Esophagus (tissue), 2 donors: Measurements from ENCODE around the gene ISOC2. TPM values are rescaled to one million over a fixed set of nuclear protein-coding genes. Genes with fewer than 3 reads are reported as not detected.

Experiments
- H3K27ac ChIP-seq, 2 donors: one replicate each; pipeline ENCODE4 v1.5.1; 2013; ENCODE audit warnings: low read depth in 2 of 2, mild to moderate bottlenecking in 2 of 2, inconsistent platforms in 1 of 2, low read length in 1 of 2, moderate library complexity in 1 of 2
- H3K27me3 ChIP-seq, 2 donors: one replicate each; pipeline ENCODE4 v1.6.1; 2013; ENCODE audit warnings: low read length in 2 of 2, control low read depth in 1 of 2, mild to moderate bottlenecking in 1 of 2; ENCODE audit not compliant: insufficient read depth in 2 of 2, control insufficient read depth in 1 of 2
- H3K36me3 ChIP-seq, 2 donors: one replicate each; pipeline ENCODE4 v1.6.1; 2013; ENCODE audit warnings: low read length in 1 of 2; ENCODE audit not compliant: control insufficient read depth in 2 of 2, insufficient read depth in 2 of 2
- H3K4me1 ChIP-seq, 2 donors: one replicate each; pipeline ENCODE4 v1.6.1; 2013; ENCODE audit warnings: low read length in 1 of 2; ENCODE audit not compliant: control insufficient read depth in 2 of 2, insufficient read depth in 2 of 2
- H3K4me3 ChIP-seq, 2 donors: one replicate each; pipeline ENCODE4 v1.5.1; 2013; ENCODE audit warnings: low read length in 2 of 2, mild to moderate bottlenecking in 2 of 2, low read depth in 1 of 2, moderate library complexity in 1 of 2
- H3K9me3 ChIP-seq, 2 donors: one replicate each; pipeline ENCODE4 v1.6.1; 2013; ENCODE audit warnings: mild to moderate bottlenecking in 2 of 2, low read depth in 1 of 2, low read length in 1 of 2, moderate library complexity in 1 of 2; ENCODE audit not compliant: control insufficient read depth in 2 of 2, insufficient read depth in 1 of 2
- WGBS, 2 donors: extraction: QIAGEN DNeasy Blood & Tissue Kit; methylation state at CpG; one replicate each; pipeline ENCODE4 v1.1.7; 2013; 5-methylcytosine and 5-hydroxymethylcytosine counted together
- polyA plus RNA-seq, 2 donors: library from polyadenylated mRNA; stranded (reverse); fragments of 200-250 nt; gene quantifications; one replicate each; pipeline ENCODE4 v1.2.3, GENCODE V29; 2013
- donor health status: healthy with polysubstance abuse.
- donor health status: Bipolar disorder and iron deficiency.

ISOC2 gene
- polyA plus RNA-seq, 2 donors, result 38.6 to 95.2 TPM

DNA sequence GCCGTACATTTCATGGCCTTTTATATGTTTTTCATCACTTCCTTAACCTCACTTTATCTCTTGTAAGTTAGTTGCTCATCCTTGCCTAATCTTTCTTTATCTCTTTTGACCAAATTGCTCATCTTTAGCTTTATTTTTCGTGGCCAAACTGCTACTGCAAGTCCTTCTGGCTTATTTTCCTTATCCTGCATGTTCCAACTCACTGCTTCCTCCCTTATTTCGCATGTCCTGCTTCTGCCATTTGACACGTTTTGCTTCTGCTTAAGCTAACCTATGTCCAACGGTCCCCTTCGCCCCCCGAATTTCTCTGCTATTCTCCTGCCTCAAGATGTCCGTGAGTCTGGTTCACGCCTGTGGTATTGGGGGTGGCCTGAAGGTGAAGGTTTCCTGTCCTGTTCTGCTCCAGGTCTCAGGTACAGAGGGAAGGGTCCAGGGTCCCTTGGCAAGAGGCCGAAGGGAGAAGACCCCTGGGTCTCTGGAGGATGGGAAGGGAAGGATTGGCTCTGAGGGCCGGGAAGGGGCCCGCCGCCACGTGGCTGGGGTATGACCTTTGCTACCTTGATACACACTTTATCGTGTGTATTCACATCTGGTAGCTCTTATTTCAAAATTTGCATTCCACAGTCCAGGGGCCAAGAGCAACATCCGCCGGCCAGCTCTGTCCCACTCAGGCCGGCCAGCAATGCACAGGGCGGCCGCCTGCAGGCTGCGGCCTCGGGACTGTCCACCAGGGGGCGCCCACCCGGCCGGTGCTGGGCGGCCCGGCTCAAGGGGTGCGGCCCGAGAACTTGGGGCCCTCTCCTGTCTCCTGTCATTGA, 6.0 kb upstream of the ISOC2 start:
- Histone ChIP-seq H3K36me3 (no peaks in the 10 kb centered on the region), H3K27me3 (no peaks in the 10 kb centered on the region), H3K4me1 (no peaks in the 10 kb centered on the region), H3K27ac (no peak overlapping the region), H3K4me3 (no peak overlapping the region), H3K9me3 (no peaks in the 10 kb centered on the region)
- 31 to 32% methylated on average over 29 of the region's 29 CpGs for WGBS, 2 donors

- peaks cover 0 to 2% of the 10 kb centered on the region in 2 donors for H3K4me1 ChIP-seq
- H3K9me3 ChIP-seq, result no peaks in the 10 kb centered on the region
- no peaks in the 10 kb centered on the region for H3K27me3 ChIP-seq
- no peak overlapping the region for H3K4me3 ChIP-seq
- no peaks in the 10 kb centered on the region for H3K36me3 ChIP-seq
- H3K27ac ChIP-seq, result no peak overlapping the region
- 91 to 94% methylated on average over 4 of the region's 4 CpGs for WGBS, 2 donors
Measured at GRCh38 chr19:55466241-55466614, 4.8 kb upstream of the ISOC2 start.

GRCh38 chr19:55465460-55466240, 4.2 kb upstream of the ISOC2 start:
- H3K9me3 ChIP-seq, result no peaks in the 10 kb centered on the region
- no peak overlapping the region for H3K27ac ChIP-seq
- H3K36me3 ChIP-seq, result no peaks in the 10 kb centered on the region
- H3K4me1 ChIP-seq, result peaks cover 0 to 2% of the 10 kb centered on the region in 2 donors
- WGBS, 2 donors, result 80 to 82% methylated on average over 11 of the region's 11 CpGs
- no peaks in the 10 kb centered on the region for H3K27me3 ChIP-seq
- no peak overlapping the region for H3K4me3 ChIP-seq

DNA sequence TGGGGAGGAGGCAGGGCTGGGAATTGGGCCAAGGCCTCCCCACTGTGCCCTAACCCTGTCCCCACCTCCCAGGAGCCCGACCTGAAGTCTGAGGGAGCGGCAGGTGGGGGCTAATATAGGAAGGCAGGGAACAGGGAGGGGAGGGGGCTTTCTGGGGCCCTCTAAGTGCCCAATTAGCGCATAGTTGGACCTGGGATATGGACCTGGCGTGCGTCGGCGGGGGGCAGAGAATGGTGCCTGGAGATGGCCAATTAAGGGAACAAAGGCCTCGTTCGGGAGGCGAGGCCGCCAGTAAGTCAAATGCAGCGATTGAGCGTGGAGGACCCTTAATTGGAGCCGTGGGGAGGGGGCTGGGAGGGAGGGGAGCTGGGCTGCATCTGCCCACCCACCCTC, 3.2 kb upstream of the ISOC2 start, which contains the start of gene C19orf85:
Gene C19orf85 (minus strand): TSS at position 90 of the 393 bp plus-strand sequence. CDS start 197 bp downstream, outside the sequence.
- no peak within 1 kb of the TSS for H3K27ac ChIP-seq
- WGBS, 2 donors, result 68 to 75% methylated on average over 14 of the region's 14 CpGs
- no peaks in the 10 kb centered on the region for H3K36me3 ChIP-seq
- no peaks in the 10 kb centered on the region for H3K9me3 ChIP-seq
- H3K27me3 ChIP-seq, result no peaks in the 10 kb centered on the region
- no peak within 1 kb of the TSS for H3K4me3 ChIP-seq
- peaks cover 1 to 4% of the 10 kb centered on the region in 2 donors for H3K4me1 ChIP-seq

GRCh38 chr19:55464039-55464661, 2.7 kb upstream of the ISOC2 start:
- Histone ChIP-seq H3K27me3 (no peaks in the 10 kb centered on the region), H3K9me3 (no peaks in the 10 kb centered on the region), H3K27ac (no peak overlapping the region), H3K36me3 (no peaks in the 10 kb centered on the region), H3K4me1 (peaks cover 2 to 6% of the 10 kb centered on the region in 2 donors), H3K4me3 (no peak overlapping the region)
- 67 to 70% methylated on average over 23 of the region's 23 CpGs for WGBS, 2 donors

DNA sequence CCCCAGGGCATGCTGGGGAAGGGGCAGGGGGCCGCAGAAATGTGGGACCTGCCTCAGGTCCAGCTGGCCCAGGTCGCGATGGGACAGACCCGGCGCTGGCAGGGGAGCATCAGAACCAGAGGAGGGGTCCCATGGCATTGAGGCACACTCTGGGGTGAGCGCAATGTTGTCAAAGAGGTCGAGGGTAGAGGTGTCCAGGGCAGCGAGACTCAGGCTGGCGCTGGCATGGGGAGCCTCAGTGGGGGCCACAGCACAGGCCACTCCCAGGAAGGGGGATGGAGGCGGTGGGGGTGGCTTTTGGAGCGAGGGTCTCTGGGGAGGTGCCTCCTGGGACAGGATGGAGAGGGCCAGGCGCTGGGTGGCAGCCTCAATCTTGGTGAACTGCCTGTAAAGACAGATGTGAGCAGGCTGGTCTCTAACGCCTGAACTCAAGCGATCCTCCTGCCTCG, 2.2 kb upstream of the ISOC2 start:
- Histone ChIP-seq H3K27ac (no peak overlapping the region), H3K36me3 (no peaks in the 10 kb centered on the region), H3K4me1 (peaks cover 2 to 6% of the 10 kb centered on the region in 2 donors), H3K9me3 (no peaks in the 10 kb centered on the region), H3K27me3 (no peaks in the 10 kb centered on the region), H3K4me3 (no peak overlapping the region)
- 73 to 76% methylated on average over 15 of the region's 15 CpGs for WGBS, 2 donors

DNA sequence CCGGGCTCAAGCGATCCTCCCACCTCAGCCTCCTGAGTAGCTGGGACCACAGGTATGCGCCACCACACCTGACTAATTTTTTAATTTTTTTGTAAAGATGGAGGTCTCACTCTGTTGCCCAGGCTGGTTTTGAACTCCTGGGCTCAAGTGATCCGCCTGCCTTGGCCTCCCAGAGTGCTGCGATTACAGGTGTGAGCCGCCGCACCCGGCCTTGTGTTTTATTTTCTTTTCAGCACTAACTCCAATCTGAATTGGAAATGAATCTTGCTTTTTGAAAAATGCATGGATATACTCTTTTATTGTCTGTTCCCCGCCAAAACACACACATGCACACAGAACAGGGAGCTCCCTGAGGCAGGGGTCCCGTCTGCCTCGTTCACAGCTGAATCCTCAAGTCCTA, 1.3 kb upstream of the ISOC2 start:
- WGBS, 2 donors, result 85 to 88% methylated on average over 11 of the region's 11 CpGs

GRCh38 chr19:55461974-55462626, 658 bp upstream of the ISOC2 start:
- Histone ChIP-seq H3K4me1 (peaks cover 2 to 6% of the 10 kb centered on the region in 2 donors), H3K36me3 (no peaks in the 10 kb centered on the region), H3K27ac (peak overlapping the region; percentile 74 to 80), H3K4me3 (peak overlapping the region; percentile 68 to 85), H3K27me3 (no peaks in the 10 kb centered on the region), H3K9me3 (no peaks in the 10 kb centered on the region)
- WGBS, 2 donors, result 12% methylated on average over 26 to 27 of the region's 27 CpGs

More for the DNA sequence above, 1.3 kb upstream of the ISOC2 start:
- Histone ChIP-seq H3K4me1 (peaks cover 2 to 6% of the 10 kb centered on the region in 2 donors), H3K4me3 (no peak overlapping the region), H3K27me3 (no peaks in the 10 kb centered on the region), H3K27ac (no peak overlapping the region), H3K36me3 (no peaks in the 10 kb centered on the region), H3K9me3 (no peaks in the 10 kb centered on the region)

GRCh38 chr19:55460670-55461258, 678 bp downstream of the ISOC2 start:
- Histone ChIP-seq H3K9me3 (no peaks in the 10 kb centered on the region), H3K27ac (peak overlapping the region; percentile 85 to 97), H3K4me1 (peaks cover 2 to 6% of the 10 kb centered on the region in 2 donors), H3K36me3 (peaks cover 0 to 6% of the 10 kb centered on the region in 2 donors), H3K4me3 (peak overlapping the region; percentile 85 to 87), H3K27me3 (no peaks in the 10 kb centered on the region)
- 6 to 7% methylated on average over 24 of the region's 24 CpGs for WGBS, 2 donors
